Stimulated activated CD8-positive, alpha-beta memory T cell treated with anti-CD3 and anti-CD28 coated beads, Interleukin-7, amount 100 ng/mL, for 4 hours (primary cell): Measurements from ENCODE around the gene STMND1.

Experiments
- DNase-seq, 2 donors: peaks; one replicate each; pipeline ENCODE4 v3.0.0-alpha.2; 2020; ENCODE audit warnings: low read depth in 2 of 2

STMND1 gene

GRCh38 chr6:17098538-17098937 is 3.3 kb upstream of the STMND1 start:
- DNase-seq: no peak

- DNase-seq: no peak
Observed at GRCh38 chr6:17099401-17100059, 2.3 kb upstream of the STMND1 start.

- DNase-seq: no peak
Observed at GRCh38 chr6:17100806-17101205, 1.0 kb upstream of the STMND1 start.

- no peak for DNase-seq
Observed at GRCh38 chr6:17102258-17102870, 514 bp downstream of the STMND1 start.

GRCh38 chr6:17103715-17104114 is 1.9 kb downstream of the STMND1 start:
- DNase-seq: no peak

- no peak for DNase-seq
Observed at GRCh38 chr6:17107863-17108262, 6.0 kb downstream of the STMND1 start.

- no peak for DNase-seq
Observed at GRCh38 chr6:17115251-17116116, 13.6 kb downstream of the STMND1 start.

- no peak for DNase-seq
Observed at GRCh38 chr6:17116117-17116440, 14.2 kb downstream of the STMND1 start.

- DNase-seq: no peak
Observed at GRCh38 chr6:17120019-17120418, 18.2 kb downstream of the STMND1 start.

- no peak for DNase-seq
Observed at GRCh38 chr6:17125407-17125806, 23.6 kb downstream of the STMND1 start.

GRCh38 chr6:17130786-17131185 is 28.9 kb downstream of the STMND1 start:
- no peak for DNase-seq

GRCh38 chr6:17132967-17133366 is 31.1 kb downstream of the STMND1 start:
- no peak for DNase-seq

GRCh38 chr6:17138033-17138432 is 36.2 kb downstream of the STMND1 start:
- no peak for DNase-seq

GRCh38 chr6:17144016-17144415 is 42.2 kb downstream of the STMND1 start:
- DNase-seq: no peak

- no peak for DNase-seq
Observed at GRCh38 chr6:17149571-17149970, 47.7 kb downstream of the STMND1 start.

- no peak for DNase-seq
Observed at GRCh38 chr6:17150096-17150495, 48.2 kb downstream of the STMND1 start.

GRCh38 chr6:17151888-17152287 is 50.0 kb downstream of the STMND1 start:
- no peak for DNase-seq

- DNase-seq: no peak
Observed at GRCh38 chr6:17152703-17153102, 50.9 kb downstream of the STMND1 start.

GRCh38 chr6:17156112-17156921 is 54.5 kb downstream of the STMND1 start:
- peak; percentile 3 to 42 for DNase-seq

- no peak for DNase-seq
Observed at GRCh38 chr6:17156966-17157365, 55.1 kb downstream of the STMND1 start.

GRCh38 chr6:17157617-17158016 is 55.8 kb downstream of the STMND1 start:
- no peak for DNase-seq

GRCh38 chr6:17159240-17159639 is 57.4 kb downstream of the STMND1 start:
- DNase-seq: no peak
